ENCODE results near the gene ONECUT3. TPM values are rescaled to one million over a fixed set of nuclear protein-coding genes. Genes with fewer than 3 reads are reported as not detected.

The ONECUT3 gene
- total RNA-seq, 1 experiment from 2014 or later: not detected

DNA sequence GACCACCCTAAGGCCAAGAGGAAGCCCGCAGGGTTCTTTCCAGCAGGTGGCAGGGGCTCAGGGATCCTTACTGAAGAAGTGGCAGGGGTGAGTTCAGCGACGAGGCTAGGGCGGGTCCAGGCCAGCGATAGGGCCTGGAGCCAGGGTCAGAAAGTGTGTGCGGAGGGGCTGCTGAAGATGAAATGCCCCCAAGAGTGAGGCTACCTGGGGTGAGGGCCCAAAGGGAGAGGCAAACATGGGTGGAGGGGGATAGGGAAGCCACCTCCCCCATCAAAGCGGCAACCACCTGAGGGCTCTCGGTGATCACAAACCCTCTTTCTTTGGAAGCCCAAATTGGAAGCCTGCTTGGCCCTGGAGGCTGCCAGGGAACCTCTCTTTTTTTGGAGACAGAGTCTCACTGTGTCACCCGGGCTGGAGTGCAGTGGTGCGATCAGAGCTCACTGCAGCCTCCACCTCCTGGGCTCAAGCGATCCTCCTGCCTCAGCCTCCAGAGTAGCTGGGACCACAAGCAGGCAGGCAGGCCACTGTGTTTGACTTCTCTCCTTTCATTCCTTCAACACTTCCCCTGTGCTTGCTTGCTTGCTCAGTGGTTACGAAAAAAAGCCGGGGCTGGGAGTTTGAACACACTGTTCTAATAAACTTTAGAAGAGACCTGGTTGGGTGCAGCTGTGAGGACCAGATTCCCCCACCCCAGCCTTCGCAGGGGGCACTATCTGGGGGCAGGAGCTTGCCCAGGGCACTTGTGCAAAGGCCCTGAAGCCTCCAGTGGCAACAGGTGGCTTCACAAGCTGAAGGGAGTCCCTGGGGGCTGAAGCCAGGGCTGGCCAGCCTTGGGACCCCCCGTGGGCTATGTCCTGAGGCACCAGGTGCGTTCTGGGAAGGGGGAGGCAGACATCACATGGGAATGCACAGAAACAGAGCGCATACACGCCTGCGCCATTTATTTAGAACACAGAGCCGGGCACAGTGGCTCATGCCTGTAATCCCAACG lies 60.2 kb downstream of the ONECUT3 start:
- intact Hi-C loops (cut with micrococcal nuclease; ENCODE audit: unreplicated experiment): no loop called here
- TF ChIP-seq, protein P1, sequence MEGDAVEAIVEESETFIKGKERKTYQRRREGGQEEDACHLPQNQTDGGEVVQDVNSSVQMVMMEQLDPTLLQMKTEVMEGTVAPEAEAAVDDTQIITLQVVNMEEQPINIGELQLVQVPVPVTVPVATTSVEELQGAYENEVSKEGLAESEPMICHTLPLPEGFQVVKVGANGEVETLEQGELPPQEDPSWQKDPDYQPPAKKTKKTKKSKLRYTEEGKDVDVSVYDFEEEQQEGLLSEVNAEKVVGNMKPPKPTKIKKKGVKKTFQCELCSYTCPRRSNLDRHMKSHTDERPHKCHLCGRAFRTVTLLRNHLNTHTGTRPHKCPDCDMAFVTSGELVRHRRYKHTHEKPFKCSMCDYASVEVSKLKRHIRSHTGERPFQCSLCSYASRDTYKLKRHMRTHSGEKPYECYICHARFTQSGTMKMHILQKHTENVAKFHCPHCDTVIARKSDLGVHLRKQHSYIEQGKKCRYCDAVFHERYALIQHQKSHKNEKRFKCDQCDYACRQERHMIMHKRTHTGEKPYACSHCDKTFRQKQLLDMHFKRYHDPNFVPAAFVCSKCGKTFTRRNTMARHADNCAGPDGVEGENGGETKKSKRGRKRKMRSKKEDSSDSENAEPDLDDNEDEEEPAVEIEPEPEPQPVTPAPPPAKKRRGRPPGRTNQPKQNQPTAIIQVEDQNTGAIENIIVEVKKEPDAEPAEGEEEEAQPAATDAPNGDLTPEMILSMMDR (IDR thresholded peaks at IDR 0.05; ENCODE audit: insufficient read depth in 1 of 2, low read depth in 1 of 2, low read length in 1 of 2, severe bottlenecking in 1 of 2, unreplicated experiment in 1 of 2): no peak
- peak overlapping the region; percentile 94 for H3K4me3 Mint-ChIP-seq (ENCODE audit: unreplicated experiment)
- Histone ChIP-seq H3K4me1 (no peaks in the 10 kb centered on the region), H3K9me3 (no peaks in the 10 kb centered on the region), H3K4me3 (ENCODE audit: low read depth, low read length) (peak overlapping the region; percentile 47), H3K27me3 (replicated peaks; ENCODE audit: control insufficient read depth, insufficient read depth, low read length) (no peaks in the 10 kb centered on the region), H3K36me3 (ENCODE audit: control insufficient read depth, insufficient read depth, low read length) (no peaks in the 10 kb centered on the region; the same call in 1 of the 2 replicates)
- no peak overlapping the region for H3K27ac Mint-ChIP-seq (ENCODE audit: unreplicated experiment)
- ChIA-PET POLR2A (interaction anchor here (0.6 kb wide), 1 partner anchor 234 kb away, joined by 4 read pairs; no protein-coding TSS in a partner anchor), CTCF (interaction anchor here (0.6 to 2.6 kb wide), 2 partner anchors 13 to 39 kb away, joined by 3 to 8 read pairs; no protein-coding TSS in a partner anchor)
- no peaks in the 10 kb centered on the region for H3K9me3 Mint-ChIP-seq (ENCODE audit: unreplicated experiment)
- no peaks in the 10 kb centered on the region for H3K27me3 Mint-ChIP-seq (ENCODE audit: insufficient read depth, unreplicated experiment)
- peaks cover 12% of the 10 kb centered on the region for H3K36me3 Mint-ChIP-seq (ENCODE audit: insufficient read depth, unreplicated experiment)
- no TSS peak for BruUV-seq (replicated peaks)
- H3K4me1 Mint-ChIP-seq (ENCODE audit: low read depth, unreplicated experiment): no peaks in the 10 kb centered on the region
- no peak for DNase-seq

DNA sequence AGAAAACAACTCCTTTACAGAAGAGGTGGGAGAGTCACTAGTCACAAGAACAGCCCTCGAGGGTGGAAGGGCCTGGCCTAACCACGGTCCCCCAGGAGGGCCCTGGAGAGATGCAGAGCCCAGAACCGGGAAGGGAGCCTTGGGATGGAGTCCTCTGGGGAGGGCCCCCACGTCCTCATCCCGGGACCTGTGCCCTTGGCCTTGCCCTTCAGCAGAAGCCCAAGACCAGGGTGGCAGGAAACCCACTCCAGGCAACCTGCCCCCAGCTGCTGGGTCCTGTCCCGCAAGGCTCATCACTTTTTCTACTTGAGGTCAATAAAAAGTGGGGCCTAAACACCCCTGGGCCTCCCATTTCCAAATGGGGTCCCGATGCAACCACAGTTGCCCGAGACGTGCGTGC lies 61.1 kb downstream of the ONECUT3 start:
- Mint-ChIP-seq H3K9me3 (ENCODE audit: unreplicated experiment) (no peaks in the 10 kb centered on the region), H3K36me3 (ENCODE audit: insufficient read depth, unreplicated experiment) (peaks cover 12% of the 10 kb centered on the region), H3K4me3 (ENCODE audit: unreplicated experiment) (no peak overlapping the region), H3K4me1 (ENCODE audit: low read depth, unreplicated experiment) (no peaks in the 10 kb centered on the region), H3K27me3 (ENCODE audit: insufficient read depth, unreplicated experiment) (no peaks in the 10 kb centered on the region), H3K27ac (ENCODE audit: unreplicated experiment) (no peak overlapping the region)
- no peak overlapping the region for H3K4me3 ChIP-seq (ENCODE audit: low read depth, low read length)
- TF ChIP-seq, protein P1 (IDR thresholded peaks at IDR 0.05; ENCODE audit: insufficient read depth in 1 of 2, low read depth in 1 of 2, low read length in 1 of 2, severe bottlenecking in 1 of 2, unreplicated experiment in 1 of 2): no peak
- H3K27me3 ChIP-seq (replicated peaks; ENCODE audit: control insufficient read depth, insufficient read depth, low read length): no peaks in the 10 kb centered on the region
- DNase-seq: no peak
- intact Hi-C loops (cut with micrococcal nuclease; ENCODE audit: unreplicated experiment): no loop called here
- BruUV-seq (replicated peaks): no TSS peak
- H3K4me1 ChIP-seq: no peaks in the 10 kb centered on the region
- POLR2A ChIA-PET: interaction anchor here (0.6 kb wide), 1 partner anchor 235 kb away, joined by 4 read pairs; no protein-coding TSS in a partner anchor
- CTCF ChIA-PET: interaction anchor here (0.5 to 2.6 kb wide), 3 partner anchors 12 to 40 kb away, joined by 3 to 8 read pairs (median 5); no protein-coding TSS in a partner anchor
- no peaks in the 10 kb centered on the region; the same call in 1 of the 2 replicates for H3K36me3 ChIP-seq (ENCODE audit: control insufficient read depth, insufficient read depth, low read length)
- no peaks in the 10 kb centered on the region for H3K9me3 ChIP-seq

GRCh38 chr19:1814833-1815604 lies 61.7 kb downstream of the ONECUT3 start:
- no peaks in the 10 kb centered on the region for H3K27me3 Mint-ChIP-seq (ENCODE audit: insufficient read depth, unreplicated experiment)
- Histone ChIP-seq H3K4me3 (ENCODE audit: low read depth, low read length) (no peak overlapping the region), H3K4me1 (no peaks in the 10 kb centered on the region), H3K27me3 (replicated peaks; ENCODE audit: control insufficient read depth, insufficient read depth, low read length) (no peaks in the 10 kb centered on the region), H3K9me3 (no peaks in the 10 kb centered on the region), H3K36me3 (ENCODE audit: control insufficient read depth, insufficient read depth, low read length) (no peaks in the 10 kb centered on the region; the same call in 1 of the 2 replicates)
- H3K4me3 Mint-ChIP-seq (ENCODE audit: unreplicated experiment): no peak overlapping the region
- DNase-seq: no peak
- ChIA-PET CTCF (interaction anchor here (0.5 to 2.6 kb wide), 2 partner anchors 11 to 19 kb away, joined by 5 to 8 read pairs; no protein-coding TSS in a partner anchor), POLR2A (no interaction called here)
- intact Hi-C loops (cut with micrococcal nuclease; ENCODE audit: unreplicated experiment): no loop called here
- H3K27ac Mint-ChIP-seq (ENCODE audit: unreplicated experiment): no peak overlapping the region
- no peaks in the 10 kb centered on the region for H3K9me3 Mint-ChIP-seq (ENCODE audit: unreplicated experiment)
- peaks cover 17% of the 10 kb centered on the region for H3K36me3 Mint-ChIP-seq (ENCODE audit: insufficient read depth, unreplicated experiment)
- H3K4me1 Mint-ChIP-seq (ENCODE audit: low read depth, unreplicated experiment): no peaks in the 10 kb centered on the region
- TF ChIP-seq, protein P1 (IDR thresholded peaks at IDR 0.05; ENCODE audit: insufficient read depth in 1 of 2, low read depth in 1 of 2, low read length in 1 of 2, severe bottlenecking in 1 of 2, unreplicated experiment in 1 of 2): no peak
- BruUV-seq (replicated peaks): no TSS peak
